Central memory CD4-positive, alpha-beta T cell (primary cell): ENCODE measurements around the gene TENT4B.

Experiments
- DNase-seq: peaks from one replicate; pipeline ENCODE4 v3.0.0; 2022

TENT4B gene

GRCh38 chr16:50198802-50199403, 45.8 kb downstream of the TENT4B start:
- DNase-seq: no peak

- no peak for DNase-seq
Measured at GRCh38 chr16:50201787-50202186, 48.7 kb downstream of the TENT4B start.

GRCh38 chr16:50202926-50203624, 50.0 kb downstream of the TENT4B start:
- no peak for DNase-seq

- DNase-seq: no peak
Measured at GRCh38 chr16:50203681-50204080, 50.6 kb downstream of the TENT4B start.

- DNase-seq: no peak
Measured at GRCh38 chr16:50204453-50205108, 51.5 kb downstream of the TENT4B start.

- DNase-seq: no peak
Measured at GRCh38 chr16:50207652-50208051, 54.5 kb downstream of the TENT4B start.

- no peak for DNase-seq
Measured at GRCh38 chr16:50208460-50208931, 55.4 kb downstream of the TENT4B start.

GRCh38 chr16:50209546-50210265, 56.6 kb downstream of the TENT4B start:
- DNase-seq: no peak

GRCh38 chr16:50210266-50211038, 57.3 kb downstream of the TENT4B start:
- DNase-seq: peak; percentile 44

- peak; percentile 53 for DNase-seq
Measured at GRCh38 chr16:50213939-50214519, 60.9 kb downstream of the TENT4B start.

- DNase-seq: no peak
Measured at GRCh38 chr16:50215680-50216079, 62.6 kb downstream of the TENT4B start.

GRCh38 chr16:50216231-50216630, 63.1 kb downstream of the TENT4B start:
- no peak for DNase-seq

GRCh38 chr16:50219402-50219975, 66.4 kb downstream of the TENT4B start:
- DNase-seq: no peak

GRCh38 chr16:50224286-50224685, 71.2 kb downstream of the TENT4B start:
- no peak for DNase-seq

- DNase-seq: no peak
Measured at GRCh38 chr16:50227120-50227519, 74.0 kb downstream of the TENT4B start.

- DNase-seq: no peak
Measured at GRCh38 chr16:50227665-50228064, 74.6 kb downstream of the TENT4B start.

GRCh38 chr16:50228364-50228868, 75.3 kb downstream of the TENT4B start:
- no peak for DNase-seq

- no peak for DNase-seq
Measured at GRCh38 chr16:50229149-50229726, 76.1 kb downstream of the TENT4B start.

- no peak for DNase-seq
Measured at GRCh38 chr16:50234771-50235556, 81.9 kb downstream of the TENT4B start.

- DNase-seq: no peak
Measured at GRCh38 chr16:50235581-50235980, 82.5 kb downstream of the TENT4B start.
